BJ (cell line): Measurements from ENCODE around the gene DLG2. TPM values are rescaled to one million over a fixed set of nuclear protein-coding genes. Genes with fewer than 3 reads are reported as not detected.

Source experiments
- CTCF ChIA-PET: fragments of 350-600 bp; formaldehyde crosslinking; extraction: SDS; loops from one replicate; lab custom pipeline; 2021; ENCODE audit warnings: antibody characterized with exemption, inconsistent platforms; lab: Yijun Ruan, JAX
- POLR2A ChIA-PET: fragments of 300-600 bp; sonication (Branson Sonifier 250); formaldehyde crosslinking; extraction: SDS; loops from one replicate; lab custom pipeline; 2021; ENCODE audit warnings: antibody characterized with exemption; lab: Charles Lee
- DNase-seq: peaks from one replicate; pipeline ENCODE4 v3.0.0-alpha.2; 2011; ENCODE audit warnings: low read depth
- H3K27me3 ChIP-seq: 2 replicates; pipeline ENCODE4 v1.6.0; 2011; ENCODE audit warnings: low read length; ENCODE audit not compliant: control insufficient read depth, insufficient read depth
- H3K36me3 ChIP-seq: 2 replicates; pipeline ENCODE4 v1.5.1; 2011; ENCODE audit warnings: low read length; ENCODE audit not compliant: control insufficient read depth, insufficient read depth
- H3K4me3 ChIP-seq: 2 replicates; pipeline ENCODE4 v1.5.1; 2011; ENCODE audit warnings: low read depth, mild to moderate bottlenecking, control low read depth, low read length
- CTCF ChIP-seq: IDR thresholded peaks from 2 replicates; pipeline ENCODE4 v1.5.1; 2011; ENCODE audit warnings: low read depth, mild to moderate bottlenecking, control low read depth, inconsistent platforms, low read length, moderate library complexity; ENCODE audit not compliant: insufficient read depth
- polyA plus RNA-seq: library from polyadenylated mRNA; depleted of rRNA; stranded (reverse); fragments of >200 nt; gene quantifications from 2 replicates; pipeline ENCODE4 v1.2.3, GENCODE V29; 2011

The DLG2 gene
- polyA plus RNA-seq, 1 experiment: 0.28 TPM

GRCh38 chr11:84230402-84230801, 1396.7 kb downstream of the DLG2 start:
- no peak overlapping the region for H3K4me3 ChIP-seq
- ChIA-PET POLR2A (no interaction called here), CTCF (interaction anchor here (0.6 to 0.8 kb wide), 3 partner anchors 11 to 302 kb away, joined by 3 to 4 read pairs (median 3); no protein-coding TSS in a partner anchor)
- no peak for DNase-seq
- no peak for TF ChIP-seq CTCF
- H3K36me3 ChIP-seq: no peaks in the 10 kb centered on the region
- no peaks in the 10 kb centered on the region for H3K27me3 ChIP-seq

- Histone ChIP-seq H3K36me3 (no peaks in the 10 kb centered on the region), H3K27me3 (no peaks in the 10 kb centered on the region), H3K4me3 (no peak overlapping the region)
- DNase-seq: no peak
- CTCF ChIA-PET: no interaction called here
- POLR2A ChIA-PET: no interaction called here
- TF ChIP-seq CTCF: no peak
These were observed 1399.0 kb downstream of the DLG2 start for GRCh38 chr11:84227970-84228665.

- no peaks in the 10 kb centered on the region for H3K27me3 ChIP-seq
- CTCF ChIA-PET: no interaction called here
- no peak for TF ChIP-seq CTCF
- POLR2A ChIA-PET: no interaction called here
- H3K36me3 ChIP-seq: no peaks in the 10 kb centered on the region
- H3K4me3 ChIP-seq: no peak overlapping the region
- DNase-seq: no peak
These were observed 1403.1 kb downstream of the DLG2 start for GRCh38 chr11:84224042-84224441.

- ChIA-PET CTCF (no interaction called here), POLR2A (no interaction called here)
- no peak for DNase-seq
- no peak overlapping the region for H3K4me3 ChIP-seq
- no peaks in the 10 kb centered on the region for H3K36me3 ChIP-seq
- no peaks in the 10 kb centered on the region for H3K27me3 ChIP-seq
- TF ChIP-seq CTCF: no peak
These were observed 1408.8 kb downstream of the DLG2 start for GRCh38 chr11:84218318-84218717.

GRCh38 chr11:84215672-84216071, 1411.5 kb downstream of the DLG2 start:
- no peaks in the 10 kb centered on the region for H3K27me3 ChIP-seq
- DNase-seq: no peak
- POLR2A ChIA-PET: no interaction called here
- no peaks in the 10 kb centered on the region for H3K36me3 ChIP-seq
- no peak overlapping the region for H3K4me3 ChIP-seq
- CTCF ChIA-PET: no interaction called here
- TF ChIP-seq CTCF: no peak
